ENCODE results near the gene FAM25G. TPM values are rescaled to one million over a fixed set of nuclear protein-coding genes. Genes with fewer than 3 reads are reported as not detected.

Gene FAM25G
- polyA plus RNA-seq, 3 donors: not detected

DNA sequence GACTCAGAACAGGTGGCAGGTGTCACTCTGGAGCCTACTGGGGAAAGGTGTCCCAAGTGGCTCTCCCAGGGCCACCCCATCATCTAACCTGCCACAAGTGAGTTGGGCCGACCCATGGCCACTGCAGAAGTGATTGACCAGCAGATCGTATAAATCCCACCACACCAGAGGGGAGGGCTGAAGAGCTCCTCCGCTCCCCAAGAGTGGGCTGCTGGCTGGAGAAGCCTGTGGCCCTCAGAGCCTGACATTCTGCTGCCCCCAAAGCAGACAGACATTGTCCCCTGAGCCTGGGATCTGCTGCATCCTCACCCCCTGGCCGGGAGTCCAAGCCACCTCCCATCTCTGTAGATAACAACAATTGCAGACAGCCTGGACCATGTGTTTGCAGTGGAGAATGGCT lies 44.3 kb downstream of the FAM25G start:
- no peak overlapping the region for H3K4me3 Mint-ChIP-seq
- H3K4me1 Mint-ChIP-seq: peaks cover 2% of the 10 kb centered on the region
- WGBS (ENCODE audit: insufficient coverage): 100% methylated on average over 1 of the region's 4 CpGs
- Histone ChIP-seq H3K4me3 (replicated peaks in 1 of 3; ENCODE audit: low read depth in 2 of 3, low read length in 3 of 3) (no peak overlapping the region), H3K36me3 (replicated peaks in 1 of 2; ENCODE audit: control insufficient read depth in 1 of 2, insufficient read depth in 2 of 2, low read length in 2 of 2) (no peaks in the 10 kb centered on the region), H3K27ac (ENCODE audit: low read depth in 1 of 2, low read length in 2 of 2) (no peak overlapping the region), H3K9ac (ENCODE audit: insufficient read depth, low read length, poor library complexity, severe bottlenecking) (no peak overlapping the region), H4K20me1 (ENCODE audit: insufficient read depth, low read length) (no peaks in the 10 kb centered on the region), H2AFZ (ENCODE audit: insufficient read depth, low read depth, low read length, poor library complexity, severe bottlenecking) (no peak overlapping the region), H3K4me1 (ENCODE audit: control insufficient read depth in 1 of 2, insufficient read depth in 2 of 2, low read length in 2 of 2) (no peaks in the 10 kb centered on the region), H3K27me3 (ENCODE audit: control insufficient read depth in 2 of 2, insufficient read depth in 2 of 2, low read length in 2 of 2) (no peaks in the 10 kb centered on the region), H3K4me2 (replicated peaks; ENCODE audit: extremely low read depth, low read length, poor library complexity, severe bottlenecking) (no peak overlapping the region), H3K9me3 (replicated peaks in 1 of 2; ENCODE audit: control insufficient read depth in 1 of 2, insufficient read depth in 1 of 2, low read length in 2 of 2) (peaks cover 12 to 20% of the 10 kb centered on the region in 2 donors), H3K79me2 (ENCODE audit: insufficient read depth, low read length) (no peaks in the 10 kb centered on the region)
- H3K27me3 Mint-ChIP-seq (ENCODE audit: low read depth in 3 of 3): peaks cover 0 to 3% (median 0%) of the 10 kb centered on the region in 3 donors
- peaks cover 10 to 21% (median 17%) of the 10 kb centered on the region in 7 donors for H3K9me3 Mint-ChIP-seq
- TF ChIP-seq CTCF (IDR thresholded peaks at IDR 0.05): no peak
- no peak overlapping the region for H3K27ac Mint-ChIP-seq
- DNase-seq: no peak
- H3K36me3 Mint-ChIP-seq: no peaks in the 10 kb centered on the region
- intact Hi-C loops (cut with micrococcal nuclease): no loop called here

GRCh38 chr10:47445720-47446119 lies 45.8 kb downstream of the FAM25G start:
- Mint-ChIP-seq H3K27ac (no peak overlapping the region), H3K36me3 (no peaks in the 10 kb centered on the region)

More at GRCh38 chr10:47445720-47446119, 45.8 kb downstream of the FAM25G start:
- Histone ChIP-seq H2AFZ (ENCODE audit: insufficient read depth, low read depth, low read length, poor library complexity, severe bottlenecking) (no peak overlapping the region), H3K79me2 (ENCODE audit: insufficient read depth, low read length) (no peaks in the 10 kb centered on the region), H3K4me1 (ENCODE audit: control insufficient read depth in 1 of 2, insufficient read depth in 2 of 2, low read length in 2 of 2) (no peaks in the 10 kb centered on the region), H4K20me1 (ENCODE audit: insufficient read depth, low read length) (no peaks in the 10 kb centered on the region), H3K9me3 (replicated peaks in 1 of 2; ENCODE audit: control insufficient read depth in 1 of 2, insufficient read depth in 1 of 2, low read length in 2 of 2) (peaks cover 12 to 20% of the 10 kb centered on the region in 2 donors), H3K27me3 (ENCODE audit: control insufficient read depth in 2 of 2, insufficient read depth in 2 of 2, low read length in 2 of 2) (no peaks in the 10 kb centered on the region), H3K4me2 (replicated peaks; ENCODE audit: extremely low read depth, low read length, poor library complexity, severe bottlenecking) (no peak overlapping the region), H3K27ac (ENCODE audit: low read depth in 1 of 2, low read length in 2 of 2) (no peak overlapping the region), H3K4me3 (replicated peaks in 1 of 3; ENCODE audit: low read depth in 2 of 3, low read length in 3 of 3) (no peak overlapping the region), H3K36me3 (replicated peaks in 1 of 2; ENCODE audit: control insufficient read depth in 1 of 2, insufficient read depth in 2 of 2, low read length in 2 of 2) (no peaks in the 10 kb centered on the region), H3K9ac (ENCODE audit: insufficient read depth, low read length, poor library complexity, severe bottlenecking) (no peak overlapping the region)
- peaks cover 2% of the 10 kb centered on the region for H3K4me1 Mint-ChIP-seq
- intact Hi-C loops (cut with micrococcal nuclease): no loop called here
- H3K4me3 Mint-ChIP-seq: no peak overlapping the region
- no peak for DNase-seq
- H3K9me3 Mint-ChIP-seq: peaks cover 10 to 21% (median 17%) of the 10 kb centered on the region in 7 donors
- WGBS (ENCODE audit: insufficient coverage): no CpG with 5 or more reads among the region's 1 CpG
- H3K27me3 Mint-ChIP-seq (ENCODE audit: low read depth in 3 of 3): peaks cover 0 to 6% (median 3%) of the 10 kb centered on the region in 3 donors
- no peak for TF ChIP-seq CTCF (IDR thresholded peaks at IDR 0.05)
